T-helper 1 cell treated with Interleukin-12 subunit alpha and Interleukin-12 subunit beta and Interleukin-4 antibody, amounts not matched to agents 30 μg/mL and 1 μg/mL, for 36 hours (primary cell): Measurements from ENCODE around the gene TSPAN13.

Experiments
- H3K27ac Mint-ChIP-seq: one replicate; pipeline ENCODE4 v1.8.0; 2021; ENCODE audit warnings: mild to moderate bottlenecking, mixed read lengths
- H3K27me3 Mint-ChIP-seq: one replicate; pipeline ENCODE4 v1.8.0; 2021; ENCODE audit warnings: low read depth, mixed read lengths
- H3K36me3 Mint-ChIP-seq: one replicate; pipeline ENCODE4 v1.8.0; 2021; ENCODE audit warnings: low read depth, mixed read lengths
- H3K4me1 Mint-ChIP-seq: one replicate; pipeline ENCODE4 v1.8.0; 2021; ENCODE audit warnings: low read depth, mixed read lengths
- H3K4me3 Mint-ChIP-seq: one replicate; pipeline ENCODE4 v1.8.0; 2021; ENCODE audit warnings: mild to moderate bottlenecking, moderate library complexity, mixed read lengths
- H3K9me3 Mint-ChIP-seq: one replicate; pipeline ENCODE4 v1.8.0; 2021; ENCODE audit warnings: mixed read lengths

The TSPAN13 gene

DNA sequence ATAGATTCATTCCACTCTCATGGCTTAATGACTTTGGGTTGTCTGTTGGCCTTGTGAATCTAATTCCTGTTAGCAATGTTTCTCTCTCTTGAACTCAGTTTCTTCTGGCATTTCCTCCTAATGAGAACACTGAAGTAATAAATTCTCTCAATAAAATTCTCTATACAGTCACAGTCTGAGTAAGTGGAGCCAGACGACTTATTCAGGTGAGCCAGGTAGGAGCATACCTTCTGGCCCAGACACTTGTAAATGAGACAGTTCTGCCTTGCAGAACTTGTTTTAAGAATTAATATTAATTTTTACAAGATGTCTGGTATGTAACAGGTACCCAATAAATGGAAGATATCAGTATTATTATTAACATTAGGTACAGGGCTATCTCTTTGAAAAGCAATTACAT, 79.8 kb downstream of the TSPAN13 start:
- Mint-ChIP-seq H3K9me3 (no peaks in the 10 kb centered on the region), H3K4me1 (no peaks in the 10 kb centered on the region), H3K27me3 (peaks cover 5% of the 10 kb centered on the region), H3K27ac (no peak overlapping the region), H3K4me3 (no peak overlapping the region), H3K36me3 (no peaks in the 10 kb centered on the region)
